ENCODE measurements around the gene CBL.

GRCh38 chr11:119178166-119178680 lies 27.9 kb upstream of the CBL start:
- TF ChIP-seq POLR2A (IDR thresholded peaks at IDR 0.05; ENCODE audit: low read depth, low read length) (no peak), POLR2AphosphoS5 (IDR thresholded peaks at IDR 0.05; ENCODE audit: low read depth, low read length) (no peak), TAF1 (IDR thresholded peaks at IDR 0.05; ENCODE audit: low read depth, low read length) (no peak)

Data from GM12891 (cell line).